NCI-H510A (cell line): Measurements from ENCODE around the gene SPATS2L.

Experiments used
- DNase-seq: peaks from one replicate; lab custom pipeline; 2025; lab: John Stamatoyannopoulos, UW

The SPATS2L gene

DNA sequence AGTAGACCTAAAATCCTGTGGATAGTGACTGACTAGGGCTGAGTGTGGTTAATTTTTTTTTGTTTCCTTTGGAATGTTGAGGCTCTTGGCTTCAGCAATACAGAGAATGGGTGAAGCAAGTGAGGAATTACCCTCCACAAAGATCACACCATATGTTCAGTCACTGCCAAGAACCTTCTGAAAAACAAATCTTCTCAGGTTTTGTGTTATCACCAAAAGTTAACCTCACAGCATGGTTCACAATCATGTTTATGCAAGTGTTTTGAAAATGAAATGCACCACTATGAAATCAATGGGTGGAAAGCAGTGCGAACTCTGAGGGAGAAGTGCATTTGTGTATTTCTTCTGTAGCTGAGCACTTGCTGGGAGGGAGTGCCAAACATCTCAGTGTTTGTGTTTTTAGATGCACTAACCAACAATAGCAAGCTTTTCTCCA is 44.4 kb downstream of the SPATS2L start:
- no peak for DNase-seq

- no peak for DNase-seq
Measured at GRCh38 chr2:200351815-200352214, 45.3 kb downstream of the SPATS2L start.

- DNase-seq, result no peak
Measured at GRCh38 chr2:200352636-200353035, 46.1 kb downstream of the SPATS2L start.

DNA sequence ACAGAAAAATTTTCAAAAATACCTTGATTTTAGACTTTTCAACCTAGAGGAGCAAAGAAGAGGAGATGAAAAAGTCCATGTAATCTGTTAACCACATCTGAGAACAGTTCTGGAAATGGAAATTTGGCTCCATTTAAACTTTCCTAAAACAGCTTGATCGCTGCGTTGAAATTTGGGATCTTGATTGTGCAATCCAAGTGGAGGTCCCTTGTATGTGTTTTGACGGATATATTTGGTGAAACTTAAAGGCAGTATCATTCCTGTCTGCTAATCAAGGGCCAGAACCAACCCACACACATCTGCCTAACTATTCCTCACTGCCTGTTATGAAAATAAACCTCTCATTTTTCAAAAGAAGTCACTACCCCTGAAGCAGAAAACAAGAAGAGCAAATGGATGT is 46.6 kb downstream of the SPATS2L start:
- no peak for DNase-seq

DNA sequence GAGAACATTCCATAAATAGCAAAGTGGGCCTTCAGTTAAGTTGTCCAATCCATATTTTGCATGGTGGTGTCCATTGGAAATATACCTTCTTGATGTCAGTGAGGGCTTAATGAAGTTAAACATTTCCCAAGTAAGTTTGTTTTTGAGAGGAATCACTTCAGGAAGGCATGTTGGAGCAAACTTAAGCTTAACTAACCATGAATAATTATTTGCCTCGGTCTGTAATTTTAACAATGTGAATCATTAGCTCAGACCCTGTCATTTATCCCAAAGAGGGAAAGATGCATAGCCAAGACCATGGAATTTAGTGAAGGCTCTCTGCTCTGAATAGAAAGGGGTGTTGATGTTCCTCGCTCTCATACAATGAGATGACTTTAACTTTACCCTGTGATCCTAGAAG is 47.4 kb downstream of the SPATS2L start:
- DNase-seq, result no peak

DNA sequence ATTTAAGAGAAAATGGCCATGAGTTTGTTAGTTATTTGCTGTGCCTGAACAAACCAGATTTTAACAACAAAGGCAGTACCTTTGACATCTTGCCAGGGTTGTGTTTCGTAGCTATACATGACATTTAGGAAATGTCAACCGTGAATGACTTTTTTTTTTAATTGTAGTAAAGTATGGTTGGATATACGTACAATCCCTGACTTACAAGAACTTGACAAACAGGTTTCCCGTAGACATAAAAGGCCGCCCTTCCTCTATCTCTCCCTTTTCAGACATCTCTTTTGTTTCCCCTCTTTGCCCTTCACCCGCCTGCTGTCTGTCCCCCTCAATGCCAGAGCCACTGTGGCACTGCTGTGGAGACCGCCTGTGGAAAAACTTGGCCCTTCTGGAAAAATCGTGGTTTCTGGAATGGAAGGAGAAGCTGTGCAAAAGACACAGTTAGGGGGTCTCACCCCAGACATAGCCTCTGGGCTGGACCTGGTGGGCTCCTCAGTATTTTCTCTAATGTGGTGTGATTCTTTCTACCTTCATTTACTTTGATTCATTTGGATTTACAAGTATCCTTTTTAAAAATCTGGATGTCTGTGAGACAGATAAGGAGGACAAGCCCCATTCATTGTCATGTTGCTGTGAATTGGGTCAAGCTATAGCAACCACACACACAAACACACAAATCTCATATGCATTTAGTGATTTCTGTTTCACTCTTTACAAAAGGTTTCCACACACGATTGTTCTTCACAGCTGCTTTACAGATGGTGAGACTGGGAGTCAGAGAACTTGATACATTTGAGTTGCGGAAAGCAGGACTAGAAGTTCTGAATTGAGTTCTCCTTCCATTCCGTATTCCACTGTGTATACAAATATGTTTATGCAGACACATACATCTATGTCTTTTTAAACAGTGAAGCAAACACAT is 48.6 kb downstream of the SPATS2L start:
- DNase-seq, result peak; percentile 43

- DNase-seq, result no peak
Measured at GRCh38 chr2:200356321-200356720, 49.8 kb downstream of the SPATS2L start.

DNA sequence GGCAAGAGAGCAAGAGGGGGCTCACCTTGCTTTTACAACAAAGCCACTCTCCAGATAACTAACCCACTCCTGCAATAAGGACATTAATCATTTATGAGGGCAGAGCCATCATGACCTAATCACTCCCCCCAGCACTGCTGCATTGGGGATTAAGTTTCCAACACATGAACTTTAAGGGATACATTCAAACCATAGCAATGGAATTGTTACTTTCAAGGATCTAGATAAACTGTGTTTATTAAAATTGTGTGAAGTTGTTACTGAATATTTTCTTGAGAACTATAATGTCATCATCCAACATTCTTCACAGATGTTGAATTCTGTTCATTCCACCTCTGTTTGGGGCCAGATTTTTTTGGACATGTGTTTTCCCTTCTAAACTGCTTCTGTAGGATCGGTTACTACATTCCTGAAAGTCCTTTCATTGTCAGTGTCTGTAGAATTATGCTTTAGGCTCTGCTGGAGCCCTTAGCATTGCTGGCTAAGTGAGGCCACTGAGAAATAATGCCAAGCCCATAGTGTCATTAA is 50.4 kb downstream of the SPATS2L start:
- no peak for DNase-seq

DNA sequence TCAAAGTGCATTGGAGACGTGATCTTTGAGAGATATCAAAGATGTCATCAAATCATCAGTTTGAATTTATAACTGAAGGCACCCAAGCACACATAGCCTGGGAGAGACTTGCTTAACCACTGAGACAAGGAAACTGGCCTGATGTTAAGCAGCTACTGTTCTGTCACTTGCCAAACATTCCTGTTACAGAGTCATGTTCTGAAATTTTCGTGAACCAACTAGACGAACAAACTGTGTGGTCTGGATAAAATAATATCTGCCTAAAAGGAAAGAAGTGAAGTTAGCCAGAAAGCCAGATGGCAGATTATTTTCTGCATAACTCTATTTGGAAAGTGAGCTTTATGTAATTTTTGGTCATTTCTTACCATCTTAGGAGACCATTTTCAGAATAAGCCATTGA is 51.4 kb downstream of the SPATS2L start:
- no peak for DNase-seq

GRCh38 chr2:200359552-200359951 is 53.1 kb downstream of the SPATS2L start:
- DNase-seq, result no peak

DNA sequence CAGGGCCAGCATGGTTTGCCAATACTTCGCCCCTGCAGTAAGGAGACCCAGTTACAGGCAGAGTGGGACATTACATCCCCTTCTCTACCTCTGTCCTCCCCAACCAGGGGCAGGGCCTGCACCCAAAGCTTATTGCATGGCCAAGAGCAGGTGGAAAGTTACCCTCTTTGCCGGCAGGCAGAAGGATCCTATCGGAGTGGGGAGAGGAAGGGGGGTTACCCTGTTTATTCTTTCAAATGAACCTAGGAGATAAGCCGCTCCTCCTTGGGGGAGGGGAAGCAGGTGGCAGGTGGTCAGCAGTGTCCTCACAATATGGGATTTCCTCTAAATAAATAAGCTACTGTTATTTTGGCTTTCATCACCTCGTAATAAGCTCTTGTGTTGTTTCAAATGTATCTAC is 53.9 kb downstream of the SPATS2L start:
- peak; percentile 63 for DNase-seq

DNA sequence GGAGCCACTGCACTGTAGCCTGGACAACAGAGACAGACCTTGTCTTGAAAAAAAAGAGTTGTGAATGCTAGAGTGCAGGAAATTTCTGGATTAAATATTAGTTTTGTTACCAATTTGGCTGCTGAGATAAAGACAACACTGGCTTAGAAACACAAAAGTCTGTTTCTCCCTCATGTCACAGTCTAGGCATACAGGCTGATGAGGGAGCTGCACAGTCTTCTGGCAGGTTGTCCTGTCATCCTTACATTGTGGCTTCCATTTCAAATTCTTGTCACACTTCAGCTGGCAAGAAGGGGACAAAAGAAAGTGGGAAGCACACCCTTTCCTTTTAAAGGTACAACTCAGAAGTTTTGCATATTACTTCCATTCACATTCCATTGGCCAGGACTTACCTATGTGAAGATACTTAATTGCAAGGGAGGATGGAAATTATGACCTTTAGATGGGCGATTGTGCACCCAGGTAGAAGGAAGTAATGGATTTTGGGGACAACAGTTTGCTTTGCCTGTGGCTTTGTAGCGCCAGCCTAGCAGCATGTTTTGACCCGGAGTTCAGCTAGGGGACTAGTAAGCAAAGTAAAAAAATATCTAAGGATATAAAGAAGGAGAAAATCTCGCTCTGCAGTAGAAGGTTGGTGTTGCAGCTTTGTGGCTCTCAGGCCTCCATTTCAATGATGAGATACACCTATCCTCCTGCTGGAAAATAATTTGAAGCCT is 55.9 kb downstream of the SPATS2L start:
- DNase-seq, result no peak

GRCh38 chr2:200363279-200363678 is 56.8 kb downstream of the SPATS2L start:
- no peak for DNase-seq

DNA sequence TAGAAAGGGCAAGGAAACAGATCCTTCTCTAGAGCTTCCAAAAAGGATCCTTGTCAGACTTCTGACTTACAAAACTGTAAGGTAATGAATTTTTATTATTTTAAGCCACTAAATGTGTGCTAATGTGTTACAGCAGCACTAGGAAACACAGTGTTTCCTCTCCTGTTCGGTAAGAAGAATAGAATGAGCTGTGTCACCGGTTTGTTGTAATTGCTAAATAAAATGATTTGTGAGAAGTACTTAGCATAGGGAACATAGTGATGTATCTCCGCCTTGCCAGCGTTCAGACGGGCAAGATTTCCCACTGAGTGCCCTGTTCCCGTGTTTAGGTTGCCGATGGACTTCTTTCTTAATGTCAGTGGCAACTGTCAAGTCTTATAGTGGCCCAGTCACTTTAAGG is 57.6 kb downstream of the SPATS2L start:
- DNase-seq, result no peak

DNA sequence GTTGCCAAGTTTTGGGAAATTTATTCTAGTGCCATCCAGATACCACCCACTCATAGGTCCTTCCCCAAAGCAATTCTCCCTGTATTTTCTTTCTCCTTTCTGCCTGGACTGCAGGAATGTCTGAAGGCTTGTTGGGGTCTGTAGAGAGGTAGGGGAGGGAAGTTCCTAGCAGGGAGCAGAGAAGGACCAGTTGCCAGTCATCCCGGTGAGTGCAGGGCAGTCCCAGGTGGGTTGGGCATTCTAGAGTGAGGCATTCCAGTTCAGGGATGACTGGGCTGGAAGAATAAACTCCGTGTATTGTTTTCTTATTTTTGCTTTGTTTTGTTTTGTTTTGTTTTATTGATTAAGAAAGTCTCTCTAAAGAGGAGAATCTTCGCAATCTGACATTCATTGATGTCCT is 58.1 kb downstream of the SPATS2L start:
- DNase-seq, result no peak

DNA sequence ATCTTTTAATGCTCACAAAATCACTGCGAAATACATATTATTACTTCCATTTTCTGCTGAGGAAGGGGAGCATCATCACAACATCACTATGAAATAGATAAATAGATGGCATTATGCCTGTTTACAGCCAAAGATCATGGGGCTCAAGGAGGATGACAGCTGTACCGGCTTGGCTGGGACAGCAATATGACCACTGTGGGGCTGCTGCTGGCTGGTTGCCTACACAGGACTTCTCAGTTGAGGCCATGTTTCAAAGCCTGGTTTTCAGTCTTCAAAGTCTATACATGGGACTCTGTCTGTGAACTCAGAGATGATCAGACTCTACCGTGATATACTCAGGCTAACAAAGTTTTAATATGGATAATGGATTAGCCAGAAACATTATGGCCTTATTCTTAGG is 58.7 kb downstream of the SPATS2L start:
- no peak for DNase-seq

GRCh38 chr2:200367155-200367554 is 60.7 kb downstream of the SPATS2L start:
- no peak for DNase-seq

- no peak for DNase-seq
Measured at GRCh38 chr2:200369886-200370285, 63.4 kb downstream of the SPATS2L start.

DNA sequence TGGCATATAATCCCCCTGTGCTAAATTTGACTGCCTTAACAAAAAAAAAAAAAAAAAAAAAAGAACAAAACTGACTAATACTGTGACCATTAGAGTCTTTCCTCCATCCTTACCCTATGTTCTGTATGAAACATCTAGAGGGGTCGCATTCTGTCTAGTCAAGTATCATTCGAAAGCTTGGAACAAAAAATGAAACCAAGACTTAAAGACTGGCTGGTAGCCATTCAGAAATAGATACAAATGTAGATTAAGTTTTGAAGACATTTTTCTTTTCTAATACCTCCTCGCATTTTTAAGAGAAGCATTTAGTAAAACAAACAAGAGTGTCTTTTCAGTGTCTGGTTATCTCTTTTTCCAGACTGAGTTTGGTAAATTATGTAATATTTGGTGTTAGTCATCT is 66.7 kb downstream of the SPATS2L start:
- DNase-seq, result no peak

DNA sequence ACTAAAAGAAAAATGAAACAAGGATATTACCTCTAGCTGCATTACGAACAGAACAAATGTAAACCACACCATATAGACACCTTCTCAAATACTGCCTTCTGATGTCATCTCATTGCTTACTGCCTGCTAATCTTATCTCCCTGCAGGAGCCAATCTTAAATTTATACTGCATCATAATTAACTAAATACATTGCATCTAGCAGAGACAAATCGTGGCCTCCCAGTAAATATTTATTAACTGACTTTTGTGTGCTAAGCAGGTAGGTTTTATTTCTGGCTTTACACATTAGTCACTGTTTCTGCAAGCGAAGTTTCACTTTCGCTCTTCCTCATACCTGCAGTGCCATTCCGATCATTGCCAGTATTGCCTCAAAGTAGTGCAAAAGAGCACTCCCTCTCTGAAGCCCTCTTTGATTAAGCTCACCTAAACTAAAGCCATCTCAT is 67.5 kb downstream of the SPATS2L start:
- no peak for DNase-seq

DNA sequence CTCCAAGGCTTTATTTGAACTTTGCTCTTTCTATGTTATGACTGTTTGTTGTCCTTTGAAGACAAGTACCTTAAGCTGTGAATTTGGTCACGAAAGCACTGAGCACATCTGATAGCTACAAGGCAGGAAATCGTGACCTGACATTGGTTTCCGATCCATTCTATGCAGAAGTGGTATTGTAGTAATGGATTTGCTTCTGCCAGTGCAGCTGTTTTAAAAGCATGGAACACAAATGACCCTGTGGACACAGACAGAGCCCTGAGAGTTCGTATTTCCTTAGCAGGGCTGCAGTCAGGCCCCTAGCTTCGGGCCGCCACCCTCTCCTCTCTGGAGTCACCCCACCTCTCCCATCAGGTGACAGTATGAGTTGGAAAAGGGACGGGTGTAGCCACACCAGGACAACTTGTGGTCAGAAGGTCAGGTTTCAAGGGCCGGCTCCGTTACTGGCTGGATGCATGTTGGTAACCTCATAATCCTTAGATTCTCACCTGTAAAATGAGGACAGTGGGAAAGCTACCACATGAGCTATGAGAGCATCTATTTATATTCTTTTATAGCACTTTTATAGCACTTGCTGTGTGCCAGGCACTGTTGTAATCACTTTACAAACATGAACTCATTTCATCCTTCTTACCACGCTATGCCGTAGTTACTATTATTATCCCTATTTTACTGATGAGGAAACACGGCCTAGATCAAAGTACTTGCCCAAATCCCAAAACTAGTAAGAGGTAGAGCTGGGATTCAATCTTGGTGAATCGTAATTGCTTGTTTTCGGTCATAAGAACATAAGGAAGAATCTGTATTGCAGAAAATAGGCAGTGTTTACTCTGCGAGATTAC is 70.2 kb downstream of the SPATS2L start:
- DNase-seq, result no peak
